Hematopoietic multipotent progenitor cell treated with erythropoietin and hydrocortisone succinate and interleukin-3 and kit ligand, for 8 days (in vitro differentiated cells): ENCODE measurements around the gene GGTLC2.
"Not testable (repeated sequence)": the region's sequence is repeated elsewhere in the genome, so short reads cannot be mapped to it uniquely, and the experiment has no call there.

Experiments
- DNase-seq: peaks from one replicate; pipeline ENCODE4 v3.0.0-alpha.2; 2015

GGTLC2 gene

DNA sequence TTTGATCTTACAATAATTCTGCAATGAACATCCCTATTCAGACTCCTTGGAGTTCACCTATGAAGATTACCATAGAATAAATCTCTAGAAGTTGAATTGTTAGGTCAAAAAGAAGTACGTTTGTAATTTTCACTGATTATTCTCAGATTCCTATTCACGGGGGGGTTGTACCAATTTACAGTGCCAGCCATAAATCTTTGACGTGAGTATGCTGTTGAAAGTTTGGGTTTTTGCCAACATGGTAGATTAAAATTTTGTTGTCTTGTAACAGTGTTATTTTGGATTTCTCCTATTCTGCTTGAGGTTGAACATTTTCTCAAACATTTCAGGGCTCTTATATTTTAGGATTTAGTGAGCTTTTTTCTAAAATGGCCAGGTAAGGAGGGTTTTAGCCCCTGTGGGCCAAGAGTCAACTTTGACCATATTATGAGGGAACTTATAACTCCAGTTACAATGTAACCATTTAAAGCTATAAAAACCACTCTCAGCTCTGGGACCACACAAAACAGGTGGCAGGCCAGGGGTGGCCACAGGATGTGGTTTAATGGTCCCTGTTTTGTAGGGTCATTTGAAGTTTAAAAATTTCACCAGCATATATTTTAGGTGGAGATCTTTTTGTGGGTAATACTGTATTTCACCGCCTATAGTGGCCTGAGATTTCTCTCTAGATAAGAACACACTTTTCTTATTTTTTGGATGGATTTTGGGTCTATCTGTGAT is 25.8 kb downstream of the GGTLC2 start:
- DNase-seq, result no peak

DNA sequence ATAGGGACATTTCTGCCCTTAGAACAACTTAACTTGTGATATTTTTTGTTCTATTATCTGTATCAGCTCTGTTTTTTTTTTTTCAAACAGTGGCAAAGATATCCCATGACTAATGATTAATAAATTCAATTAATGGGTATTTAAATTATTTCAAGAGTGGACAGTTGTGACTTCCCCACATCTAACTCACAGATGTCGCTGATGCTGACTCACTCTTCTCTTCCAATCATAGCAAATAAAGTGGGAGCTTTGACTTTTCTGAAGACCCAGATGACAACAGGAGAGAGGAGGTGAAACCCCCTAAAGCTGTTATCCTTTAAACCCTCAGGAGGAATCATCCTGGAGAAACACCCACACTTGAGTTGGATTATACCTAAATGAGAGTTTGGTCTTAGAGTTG is 27.1 kb downstream of the GGTLC2 start:
- no peak for DNase-seq

DNA sequence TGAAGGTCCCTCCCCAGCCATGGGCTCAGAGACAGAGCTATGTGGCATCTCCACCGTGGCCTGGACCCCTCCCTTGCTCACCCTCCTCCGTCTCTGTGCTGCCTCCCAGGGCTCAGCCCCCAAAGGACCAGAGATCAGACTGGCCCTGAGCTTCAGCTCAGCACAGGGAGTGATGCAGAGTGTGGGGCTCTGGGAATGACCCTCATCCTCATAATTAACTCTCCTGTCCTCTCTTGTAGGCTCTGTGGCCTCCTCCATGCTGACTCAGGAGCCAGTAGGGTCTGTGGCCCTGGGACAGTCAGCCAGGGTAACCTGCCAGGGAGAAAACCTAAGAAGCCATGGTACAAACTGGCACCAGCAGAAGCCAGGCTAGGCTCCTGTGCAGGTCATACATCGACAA is 28.7 kb downstream of the GGTLC2 start:
- no peak for DNase-seq

DNA sequence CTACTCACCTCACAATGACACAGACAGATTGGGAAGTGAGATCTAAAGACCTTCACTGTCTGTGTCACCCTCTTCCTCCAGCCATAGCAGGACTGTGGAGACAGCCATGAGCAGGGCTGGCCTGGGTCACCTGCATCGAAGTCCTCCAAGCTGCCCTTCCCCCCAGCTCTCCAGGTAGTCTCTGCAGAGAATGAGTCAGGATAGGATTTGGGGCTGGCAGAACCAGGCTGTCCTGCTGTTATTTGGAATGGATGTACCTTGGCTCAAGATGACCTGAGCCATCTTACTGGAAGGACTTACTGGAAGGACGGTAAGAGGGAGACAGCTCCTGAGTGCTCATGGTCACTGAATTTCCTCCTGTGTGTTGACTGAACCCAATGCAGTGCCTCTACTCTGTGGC is 29.2 kb downstream of the GGTLC2 start:
- DNase-seq, result no peak

DNA sequence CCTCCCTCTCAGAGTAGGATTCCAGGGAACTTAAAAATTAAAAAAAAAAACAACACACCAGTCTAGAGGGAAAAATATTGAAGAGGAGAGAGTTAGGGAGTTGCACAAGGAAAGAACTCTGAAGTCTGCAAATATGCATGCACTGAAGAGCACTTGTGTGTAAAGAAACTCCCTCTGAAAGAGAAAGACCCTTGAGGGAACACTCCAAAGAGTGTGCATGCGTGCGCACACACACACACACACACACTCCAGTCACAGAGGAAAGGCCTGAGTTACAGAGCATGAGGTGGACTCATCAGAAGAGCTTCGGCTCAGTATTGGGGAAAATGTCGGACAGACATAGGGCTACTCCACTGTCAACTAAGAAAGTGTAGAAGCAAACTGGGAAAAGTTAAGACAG is 30.1 kb downstream of the GGTLC2 start:
- no peak for DNase-seq

DNA sequence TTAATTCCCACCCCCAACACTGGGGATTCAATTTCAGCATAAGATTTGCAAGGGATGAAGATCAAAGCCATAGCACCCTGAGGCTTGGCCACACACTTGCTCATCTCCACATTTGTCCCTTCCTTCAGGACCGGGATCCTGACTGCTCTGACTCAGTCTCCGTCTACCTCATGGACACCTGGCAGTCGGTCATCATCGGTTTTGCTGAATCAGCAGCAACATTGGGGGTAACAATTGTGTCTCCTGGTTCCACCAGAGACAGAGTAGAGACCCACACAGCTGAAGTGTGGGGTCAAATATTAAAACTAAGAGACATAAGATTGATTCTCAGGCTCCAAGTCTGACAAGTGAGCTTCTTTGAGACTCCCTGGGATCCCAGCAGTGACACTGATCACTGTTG is 34.6 kb downstream of the GGTLC2 start:
- DNase-seq, result no peak

DNA sequence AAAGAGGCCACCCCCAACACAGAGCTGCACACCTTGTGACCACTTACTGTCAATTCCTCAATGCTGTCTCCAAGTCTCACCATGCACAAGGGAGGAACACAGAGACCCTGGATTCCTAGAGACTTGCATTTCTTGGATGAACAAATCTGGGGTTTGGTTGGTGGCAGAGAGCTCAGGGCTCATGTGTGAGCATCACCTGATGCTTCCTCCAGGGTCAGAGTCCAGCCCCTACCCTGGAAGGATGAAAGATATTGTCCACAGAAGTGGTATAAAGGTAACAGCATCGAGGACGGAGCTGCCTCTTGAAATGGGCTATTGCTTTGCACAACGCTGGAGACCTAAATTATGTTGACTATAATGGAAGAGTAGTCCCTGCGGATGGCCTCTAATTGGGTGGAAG is 36.0 kb downstream of the GGTLC2 start:
- no peak for DNase-seq

DNA sequence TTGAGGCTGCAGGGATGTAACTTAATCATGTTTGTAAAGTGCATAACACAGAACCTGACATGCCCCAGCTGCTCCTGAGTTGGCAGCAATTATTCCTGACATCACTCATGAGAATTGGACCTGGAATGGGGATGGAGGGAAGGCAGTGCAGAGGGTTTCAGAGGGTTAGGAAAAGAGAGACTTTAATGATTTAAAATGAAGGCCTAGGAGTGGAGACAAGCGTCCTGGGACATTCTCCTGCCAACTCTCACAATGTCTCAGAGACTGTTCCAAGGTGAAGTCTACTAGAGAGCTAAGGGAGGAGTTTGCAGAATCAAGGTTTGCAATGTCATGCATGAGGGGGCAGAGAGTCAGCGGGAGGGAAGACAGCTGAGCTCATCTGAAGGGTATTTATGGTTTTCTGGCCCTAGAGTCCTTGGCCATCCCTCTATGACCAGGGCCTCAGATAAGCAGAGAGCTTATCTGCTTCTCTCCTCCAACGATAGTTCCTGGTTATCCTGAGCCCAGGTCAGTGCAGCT is 36.9 kb downstream of the GGTLC2 start:
- no peak for DNase-seq

DNA sequence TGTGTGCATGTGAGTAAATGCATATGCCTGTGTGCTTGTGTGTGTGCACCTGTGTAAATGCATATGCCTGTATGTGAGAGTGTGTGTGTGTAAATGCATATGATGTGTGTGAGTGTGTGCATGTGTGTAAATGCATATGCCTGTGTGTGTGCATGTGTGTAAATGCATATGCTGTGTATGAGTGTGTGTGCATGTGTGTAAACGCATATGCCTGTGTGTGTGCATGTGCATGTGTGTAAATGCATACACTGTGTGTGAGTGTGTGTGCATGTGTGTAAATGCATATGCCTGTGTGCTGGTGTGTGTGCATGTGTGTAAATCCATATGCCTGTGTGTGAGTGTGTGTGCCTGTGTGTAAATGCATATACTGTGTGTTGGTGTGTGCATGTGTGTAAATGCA is 37.8 kb downstream of the GGTLC2 start:
- DNase-seq, result no peak

DNA sequence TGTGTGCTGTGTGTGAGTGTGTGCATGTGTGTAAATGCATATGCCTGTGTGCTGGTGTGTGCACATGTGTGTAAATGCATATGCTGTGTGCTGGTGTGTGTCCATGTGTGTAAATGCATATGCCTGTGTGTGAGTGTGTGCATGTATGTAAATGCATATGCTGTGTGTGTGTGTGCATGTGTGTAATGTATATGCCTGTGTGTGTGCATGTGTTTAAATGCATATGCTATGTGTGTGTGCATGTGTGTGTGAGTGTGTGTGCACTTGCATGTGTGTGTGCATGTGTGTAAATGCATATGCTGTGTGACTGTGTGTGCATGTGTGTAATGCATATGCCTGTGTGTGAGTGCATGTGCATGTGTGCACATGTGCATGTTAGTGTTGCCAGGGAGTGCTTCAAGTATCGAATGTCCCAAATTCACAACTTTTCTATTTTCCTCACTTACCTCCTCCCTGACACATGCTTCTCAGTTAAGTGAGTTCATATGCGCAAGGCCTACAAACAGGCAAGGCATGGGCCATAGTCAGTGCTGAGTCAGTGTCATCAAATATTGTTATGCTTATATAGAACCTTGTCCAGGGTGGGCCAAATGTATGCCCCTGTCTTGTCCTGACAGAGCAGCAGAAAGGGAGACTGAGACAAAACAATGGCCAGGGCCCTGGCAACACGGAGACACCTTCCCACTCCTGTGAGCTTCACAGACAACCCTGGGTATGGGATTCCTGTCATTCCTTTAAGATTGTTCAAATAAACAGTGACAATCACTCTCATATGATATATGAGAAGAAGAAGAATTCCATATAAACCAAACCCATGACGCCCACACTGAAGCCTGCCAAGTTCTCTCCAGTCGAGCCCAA is 38.6 kb downstream of the GGTLC2 start:
- no peak for DNase-seq

DNA sequence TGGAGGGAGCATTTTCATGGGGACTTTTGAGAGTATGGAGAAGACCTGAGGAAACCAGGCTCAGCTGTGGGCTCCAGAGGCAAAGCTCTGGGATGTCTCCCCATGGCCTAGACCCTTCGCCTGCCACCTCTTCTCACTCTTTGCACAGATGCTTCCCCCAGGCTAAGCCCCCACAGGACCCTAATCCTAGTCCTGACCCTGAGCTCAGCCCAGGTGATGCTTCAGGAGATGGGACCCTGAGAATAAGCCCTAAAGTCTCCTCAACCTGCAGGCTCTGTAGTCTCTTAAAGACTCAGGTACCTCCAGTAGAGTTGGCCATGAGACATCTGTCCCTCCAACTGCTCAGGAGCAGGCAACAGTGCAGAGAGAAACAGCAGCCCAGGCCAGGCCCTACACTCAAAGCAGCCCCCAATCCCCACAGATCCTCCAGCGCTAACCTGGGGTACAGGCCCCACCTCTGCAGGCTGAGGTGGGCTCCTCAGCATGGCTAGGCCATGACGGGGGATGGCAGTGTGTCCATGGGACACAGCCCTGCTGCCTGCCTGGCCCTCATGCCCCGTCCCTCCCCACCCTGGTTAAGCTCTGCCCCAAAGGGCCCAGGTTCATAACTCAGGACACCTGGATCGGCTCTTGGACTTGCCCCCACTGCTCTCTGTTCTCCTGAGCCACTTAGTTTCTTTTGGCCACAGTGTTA is 39.4 kb downstream of the GGTLC2 start:
- no peak for DNase-seq

DNA sequence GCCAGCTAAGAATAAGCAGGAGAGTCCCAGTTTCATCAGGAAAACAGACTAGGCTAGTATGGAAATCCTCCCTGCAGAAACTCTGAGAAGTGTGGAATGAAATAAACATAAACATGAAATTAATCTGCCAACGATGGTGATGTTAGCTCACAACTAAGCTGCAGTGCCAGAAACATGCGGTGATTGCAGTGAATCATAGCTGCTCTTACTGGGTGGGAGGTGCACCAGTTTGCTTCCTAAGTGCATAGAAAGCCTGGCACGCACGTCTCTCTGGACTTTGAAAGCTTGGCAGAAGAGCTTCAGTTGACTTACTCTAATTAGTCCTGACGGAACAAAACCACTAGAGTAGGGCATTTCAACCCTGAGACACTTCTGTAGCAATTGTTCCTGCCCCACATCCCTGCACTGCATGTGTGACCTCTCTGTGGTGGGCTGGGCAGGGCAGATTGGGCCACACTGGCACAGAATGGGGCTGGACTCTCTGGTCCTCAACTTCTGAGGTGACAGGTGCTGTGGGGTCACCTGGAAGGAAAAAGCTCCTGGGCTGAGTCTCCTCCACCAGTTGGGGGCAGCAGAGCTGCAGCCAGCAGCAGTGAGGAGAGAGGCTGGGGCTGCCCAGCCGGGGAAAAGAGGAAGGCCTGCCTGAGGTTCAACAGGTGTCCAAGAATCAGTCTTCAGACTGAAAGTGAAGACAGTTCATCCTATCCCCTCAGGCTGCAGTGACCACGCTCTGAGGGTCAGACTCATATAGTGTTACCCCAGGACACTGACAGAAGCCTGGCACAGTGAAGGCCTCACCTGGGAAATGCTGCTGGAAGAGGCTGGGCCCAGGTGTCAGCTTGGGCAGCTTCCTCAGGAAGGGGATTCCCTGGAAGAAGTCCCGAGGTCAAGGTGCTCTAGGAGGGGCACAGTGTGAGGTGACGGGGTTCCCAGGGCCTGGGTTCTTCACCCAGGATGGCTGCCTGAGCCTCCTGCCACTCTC is 40.5 kb downstream of the GGTLC2 start:
- peak; percentile 36 for DNase-seq

DNA sequence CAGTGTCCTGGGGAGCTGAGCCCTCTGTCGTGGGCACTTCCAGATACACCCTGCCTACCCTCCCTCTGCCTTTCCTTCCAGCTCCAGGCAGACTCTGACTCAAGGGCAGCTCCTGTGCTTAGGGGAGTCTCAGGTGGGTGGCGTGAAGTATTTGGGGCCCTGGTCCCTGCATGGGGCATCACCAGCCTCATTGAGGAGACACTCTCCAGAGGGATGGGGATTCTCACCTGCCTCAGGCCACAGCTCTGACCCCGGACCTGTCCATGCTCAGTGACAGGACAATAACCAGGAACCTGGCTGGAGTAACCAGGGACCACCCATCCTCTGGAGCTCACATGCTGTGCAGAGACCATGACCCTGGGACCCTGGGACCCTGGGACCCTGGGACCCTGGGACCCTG is 41.2 kb downstream of the GGTLC2 start:
- DNase-seq, result no peak

DNA sequence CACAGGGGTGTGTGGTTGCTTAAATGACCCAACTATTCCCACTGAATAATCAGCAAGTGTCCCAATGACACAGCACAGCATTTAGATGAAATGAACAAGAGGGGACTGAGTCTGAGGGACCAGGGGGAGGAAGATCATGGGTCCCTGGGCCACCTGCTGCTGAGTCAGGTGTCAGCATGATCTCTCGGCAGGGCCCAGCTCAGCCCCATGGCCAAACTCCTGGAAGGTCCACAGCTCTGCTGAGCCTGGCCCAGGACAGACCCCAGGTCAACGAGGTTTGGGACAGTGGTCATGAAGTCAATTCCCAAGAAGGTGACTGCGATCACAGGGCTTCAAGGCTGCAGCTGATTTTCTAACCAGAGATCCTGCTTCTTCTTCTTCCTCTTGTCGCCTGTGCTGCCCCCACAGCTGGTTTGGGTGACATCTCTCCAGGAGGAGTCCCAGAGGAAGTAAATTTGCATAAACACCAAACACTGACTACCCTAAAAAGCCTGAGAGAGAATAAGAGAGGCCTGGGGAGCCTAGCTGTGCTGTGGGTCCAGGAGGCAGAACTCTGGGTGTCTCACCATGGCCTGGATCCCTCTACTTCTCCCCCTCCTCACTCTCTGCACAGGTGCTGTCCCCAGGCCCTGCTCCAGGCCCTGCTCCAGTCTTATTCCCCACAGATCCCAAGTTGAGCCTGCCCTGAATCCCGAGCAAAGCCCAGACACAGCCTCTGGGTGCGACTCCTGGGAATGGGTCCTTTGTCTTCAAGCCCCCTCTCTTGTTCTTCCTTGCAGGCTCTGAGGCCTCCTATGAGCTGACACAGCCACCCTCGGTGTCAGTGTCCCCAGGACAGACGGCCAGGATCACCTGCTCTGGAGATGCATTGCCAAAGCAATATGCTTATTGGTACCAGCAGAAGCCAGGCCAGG is 42.0 kb downstream of the GGTLC2 start:
- not testable (repeated sequence) for DNase-seq

DNA sequence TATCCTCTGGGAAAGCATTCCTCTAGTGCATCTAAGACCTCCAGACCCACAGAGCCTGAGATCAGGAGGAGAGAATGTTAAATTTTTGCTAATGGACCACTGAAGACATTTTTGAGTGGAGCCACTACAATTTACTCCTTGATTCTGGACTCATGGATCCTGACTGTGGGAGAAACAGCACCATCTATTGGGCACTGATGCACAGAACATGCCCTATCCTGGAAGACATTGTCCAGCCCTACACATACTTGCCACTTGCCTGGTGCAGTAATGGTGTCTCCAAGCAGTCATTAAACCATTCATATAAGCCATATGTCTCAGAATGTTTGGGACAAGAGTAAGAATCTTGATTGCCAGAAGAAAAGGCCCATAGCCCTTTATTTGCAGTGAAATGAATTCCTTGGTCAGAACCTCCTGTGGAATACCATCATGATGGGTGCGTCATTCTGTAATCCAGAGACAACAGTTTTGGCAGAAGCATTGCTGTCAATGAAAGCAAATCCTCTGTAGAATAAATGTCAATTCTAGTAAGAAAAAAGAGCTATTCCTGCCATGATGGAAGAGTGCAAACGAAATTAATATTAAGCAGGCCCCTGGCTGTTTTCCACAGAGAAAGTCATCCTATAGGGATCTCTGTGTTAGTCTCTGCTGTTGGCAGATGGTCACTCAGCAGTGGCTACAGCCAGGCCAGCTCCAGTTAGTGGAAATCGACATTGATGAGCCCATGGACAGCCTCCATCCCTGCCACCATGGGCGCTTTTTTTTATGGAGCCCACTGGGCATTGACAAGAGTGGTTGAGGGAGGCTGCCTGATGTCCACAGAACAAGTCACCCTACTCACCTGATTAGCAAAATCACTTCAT is 43.5 kb downstream of the GGTLC2 start:
- DNase-seq, result peak; percentile 59

DNA sequence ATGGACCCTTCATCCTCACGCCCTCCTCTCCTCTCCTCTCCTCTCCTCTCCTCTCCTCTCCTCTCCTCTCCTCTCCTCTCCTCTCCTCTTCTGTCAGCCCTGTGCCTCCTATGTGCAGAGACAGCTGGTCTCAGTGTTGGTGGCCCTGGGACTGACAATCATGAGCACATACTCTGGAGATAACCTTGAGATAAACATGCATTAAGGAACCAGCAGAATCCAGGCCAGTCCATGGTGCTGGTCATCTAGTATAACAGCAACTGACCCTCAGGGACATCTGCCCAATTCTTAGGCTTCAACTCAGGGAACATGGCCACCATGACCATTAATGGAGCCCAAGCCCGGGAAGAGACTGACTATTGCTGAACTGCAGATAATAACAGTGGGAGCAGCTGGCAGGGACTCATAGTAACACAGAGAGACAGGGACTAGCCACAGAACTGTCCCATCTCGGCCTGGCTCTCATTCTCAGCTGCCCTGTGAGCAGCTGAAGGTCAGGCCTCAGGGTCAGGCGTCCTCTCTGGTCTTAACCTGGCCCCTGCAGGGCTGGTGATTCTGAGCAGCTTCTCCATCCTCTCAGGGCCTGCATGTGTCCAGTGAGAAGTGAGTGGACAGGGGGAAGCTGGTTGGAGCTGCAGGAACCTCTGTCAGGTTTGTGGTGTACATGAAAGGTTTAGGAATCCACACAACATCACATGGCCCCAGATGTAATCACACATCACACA is 45.4 kb downstream of the GGTLC2 start:
- DNase-seq, result no peak

DNA sequence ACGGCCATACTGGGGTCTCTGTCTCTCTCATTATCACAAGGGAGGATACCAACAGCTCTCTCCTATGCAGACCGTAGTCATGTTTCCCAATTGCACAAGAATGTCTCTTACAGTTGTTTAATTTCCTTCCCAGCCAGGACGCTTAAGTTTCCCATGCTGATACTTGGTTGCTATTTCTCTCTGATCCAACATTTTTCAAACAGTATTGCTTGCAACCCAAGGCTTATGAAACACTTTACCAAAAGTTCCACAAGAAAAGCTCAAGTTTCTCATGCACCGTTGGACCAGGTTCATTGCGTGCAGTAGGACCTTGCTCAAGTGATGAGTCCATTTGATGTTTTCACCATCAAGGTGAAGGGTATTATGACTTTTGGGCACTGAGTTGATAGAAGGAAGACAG is 46.6 kb downstream of the GGTLC2 start:
- no peak for DNase-seq

DNA sequence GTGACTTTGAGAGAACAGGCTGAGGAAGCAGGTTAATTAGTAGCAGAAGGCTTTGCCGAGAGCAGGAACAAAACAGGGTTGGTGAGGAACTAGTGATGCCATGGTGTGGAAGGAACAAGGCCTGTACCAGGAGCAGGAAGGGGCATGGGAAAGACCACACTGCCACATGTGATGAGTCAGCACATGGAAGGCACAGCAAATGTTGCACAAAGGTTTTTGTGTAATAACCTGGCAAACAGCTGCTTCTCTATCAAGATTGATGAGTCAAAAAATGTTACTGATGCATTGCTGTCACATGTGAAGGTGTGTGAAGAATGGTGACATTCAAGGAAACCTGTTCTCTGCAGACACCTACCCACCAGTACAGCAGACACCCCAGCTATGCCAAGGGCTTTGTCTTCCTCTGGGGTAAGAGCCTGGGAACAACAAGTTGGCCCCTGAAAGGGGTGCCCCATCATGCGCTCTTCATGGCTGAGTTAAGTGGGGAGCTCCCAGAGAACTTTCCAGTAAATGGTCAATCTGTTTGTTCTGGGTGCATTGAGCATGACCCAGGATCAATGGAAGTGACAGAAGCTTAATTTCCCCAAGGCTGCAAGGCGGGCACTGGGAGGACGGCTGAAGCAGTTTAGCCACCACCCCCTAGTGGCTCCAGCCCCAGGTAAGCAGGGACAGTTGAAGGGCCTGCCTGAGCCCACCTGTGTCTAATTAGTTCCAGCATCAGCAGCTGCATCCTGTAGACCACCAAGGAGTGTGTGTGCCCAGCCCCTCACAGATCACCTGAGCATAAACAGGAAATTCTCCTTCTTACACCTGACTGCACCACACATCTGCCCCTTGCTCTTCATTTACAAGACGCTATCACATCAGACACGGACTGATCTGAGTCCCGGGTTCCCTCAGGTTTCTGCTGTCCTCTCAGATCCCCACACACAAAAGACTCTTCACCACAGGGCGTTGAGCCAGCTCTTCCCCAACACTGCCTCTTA is 47.6 kb downstream of the GGTLC2 start:
- DNase-seq, result no peak
